Cerebellar cortex (tissue), 1 donor: Measurements from ENCODE around the gene MLLT3.

Experiments
- DNase-seq: peaks from one replicate; pipeline ENCODE4 v3.0.0-alpha.2; 2015; ENCODE audit warnings: low spot score

MLLT3 gene

DNA sequence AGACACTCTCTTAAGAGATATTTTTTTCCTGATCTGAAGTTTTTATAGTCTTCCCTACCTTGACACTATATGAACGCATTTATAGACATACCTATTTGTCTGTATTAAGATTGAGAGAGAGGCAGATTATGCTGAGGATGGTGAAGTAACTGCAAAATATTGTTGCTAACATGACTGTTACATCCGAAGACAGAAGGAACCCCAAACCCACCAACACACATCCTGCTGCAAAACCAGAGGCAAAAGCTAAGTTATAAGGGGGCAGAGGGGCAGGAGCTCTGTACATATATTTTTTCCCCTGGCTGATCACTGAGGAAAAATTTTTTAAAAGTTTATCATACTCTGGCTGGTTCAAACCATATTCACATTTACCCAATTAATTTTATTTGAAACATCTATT is 279.0 kb downstream of the MLLT3 start:
- DNase-seq = no peak

DNA sequence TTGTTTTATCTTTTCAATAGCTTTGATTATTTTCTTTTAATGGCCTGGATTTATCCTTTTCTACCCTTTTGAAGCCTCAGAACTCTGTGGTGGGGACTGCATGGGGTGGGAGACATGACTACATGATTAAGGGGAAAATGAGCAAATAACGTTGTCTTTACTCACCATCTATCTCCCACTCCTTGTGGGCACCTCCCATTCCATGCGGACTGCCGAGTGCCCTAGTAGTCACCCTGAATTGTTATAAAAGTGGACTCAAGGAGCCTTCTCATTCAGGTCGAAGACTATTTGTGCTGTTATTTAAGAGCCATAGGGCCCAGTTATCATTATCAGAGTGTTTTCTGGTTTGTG is 281.8 kb downstream of the MLLT3 start:
- no peak for DNase-seq

DNA sequence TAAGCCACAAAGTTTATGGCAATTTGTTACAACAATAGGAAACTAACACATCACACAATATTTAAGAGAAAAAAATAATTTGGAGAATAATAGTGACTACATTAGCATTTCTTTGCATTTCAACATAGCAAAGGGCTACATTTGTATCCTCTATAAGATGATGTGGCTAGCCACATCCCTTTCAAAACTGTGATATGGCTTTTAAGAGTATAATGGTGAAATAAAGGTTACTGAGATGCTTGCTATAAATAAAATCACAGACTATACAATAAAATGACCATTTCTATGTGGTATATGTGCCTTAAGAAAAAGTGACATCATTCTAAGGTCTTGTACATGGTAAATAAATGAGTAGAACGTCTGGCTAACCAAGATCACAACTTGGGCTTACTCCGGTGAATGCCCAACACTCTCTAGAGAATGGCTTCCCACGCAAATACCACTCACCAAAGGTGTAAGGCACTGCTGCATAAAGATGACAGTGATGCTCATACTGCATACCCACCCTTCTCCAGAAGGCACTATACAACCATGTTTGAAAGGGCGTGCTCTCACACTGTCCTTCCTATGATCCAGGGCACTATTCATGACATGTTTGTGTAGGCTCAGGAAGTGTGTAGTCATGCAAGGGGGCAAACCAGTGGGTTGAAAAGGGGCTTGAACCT is 286.5 kb downstream of the MLLT3 start:
- no peak for DNase-seq

DNA sequence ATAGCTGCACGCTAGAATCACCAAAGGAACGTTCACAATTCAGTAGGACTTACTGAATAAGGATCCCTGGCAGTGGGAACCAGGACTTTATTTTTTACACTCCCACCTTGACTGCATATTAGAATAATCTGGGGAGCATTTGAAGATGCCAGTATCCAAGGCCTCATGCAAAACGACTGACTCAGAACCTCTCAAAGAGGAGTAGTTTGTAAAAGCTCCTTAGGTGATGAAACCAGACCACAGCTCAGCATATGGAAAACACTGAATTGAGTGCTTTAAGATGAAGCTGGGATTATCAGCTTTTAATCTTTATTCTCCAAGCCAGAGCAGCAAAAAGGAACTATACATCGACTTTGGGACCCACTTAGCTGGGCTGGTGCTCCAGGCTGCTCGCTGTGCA is 288.3 kb downstream of the MLLT3 start:
- DNase-seq = no peak

DNA sequence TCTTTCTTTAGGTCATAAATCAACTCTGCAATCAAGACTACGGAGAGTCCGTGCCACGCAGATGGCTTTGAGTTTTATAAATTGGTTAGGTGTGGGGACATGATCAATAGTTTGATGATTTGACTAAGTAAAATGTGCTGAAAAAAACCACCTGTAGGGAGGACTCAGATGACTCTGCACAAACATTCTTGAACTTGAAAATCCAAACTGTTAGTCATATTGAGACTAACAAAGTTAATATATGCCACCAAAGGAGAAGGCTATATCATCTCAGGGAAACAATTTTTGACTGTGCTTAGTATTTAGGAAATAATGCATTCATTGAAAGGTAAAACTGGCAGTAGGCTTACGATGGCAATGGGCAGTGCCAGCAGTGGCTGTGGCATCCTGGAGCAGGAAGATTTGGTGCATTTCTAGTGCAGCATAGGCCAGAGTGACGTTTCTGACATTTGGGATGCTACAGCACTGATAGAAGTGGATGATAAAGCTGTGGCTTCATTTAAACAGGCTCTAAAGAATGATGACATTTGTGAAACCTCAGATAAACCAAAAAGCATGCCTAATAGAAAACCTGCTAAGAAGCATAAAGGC is 291.1 kb downstream of the MLLT3 start:
- no peak for DNase-seq

DNA sequence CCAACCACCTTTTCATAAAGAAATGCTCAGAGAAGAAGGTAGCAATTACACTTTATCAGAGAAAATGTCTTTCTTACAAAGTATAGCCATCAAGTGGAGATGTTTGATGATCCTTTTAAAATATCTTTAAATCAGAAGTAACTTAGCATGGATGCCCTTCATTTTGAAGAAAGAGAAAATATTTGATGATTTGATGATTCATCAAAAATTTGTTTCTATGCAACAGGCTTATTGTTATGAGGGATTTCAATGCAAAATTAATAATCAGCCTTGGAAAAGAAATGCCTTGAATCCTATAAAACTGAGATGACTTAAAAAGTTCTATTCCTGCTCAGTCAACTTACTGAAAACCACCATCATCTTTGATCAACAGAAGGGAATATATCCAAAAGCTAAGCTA is 291.6 kb downstream of the MLLT3 start:
- DNase-seq = no peak

DNA sequence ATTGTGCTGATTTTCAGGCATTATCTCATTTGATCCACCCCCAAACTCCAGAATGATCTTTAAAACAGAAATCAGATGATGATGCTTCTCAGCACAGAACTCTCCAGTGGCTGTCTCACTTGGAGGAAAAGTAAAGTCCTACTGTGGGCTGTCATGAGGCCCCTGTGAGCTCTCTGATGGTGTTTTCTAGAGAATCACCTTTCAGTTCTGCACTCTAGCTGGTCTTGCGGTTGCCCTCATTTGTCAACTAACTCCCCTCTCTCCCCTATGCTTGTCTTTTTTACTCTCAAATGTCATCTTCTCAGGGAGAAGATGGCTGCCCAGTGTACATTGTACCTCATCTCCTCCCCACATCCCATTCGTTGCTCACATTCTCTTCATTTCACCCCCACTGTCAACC is 295.8 kb downstream of the MLLT3 start:
- no peak for DNase-seq

DNA sequence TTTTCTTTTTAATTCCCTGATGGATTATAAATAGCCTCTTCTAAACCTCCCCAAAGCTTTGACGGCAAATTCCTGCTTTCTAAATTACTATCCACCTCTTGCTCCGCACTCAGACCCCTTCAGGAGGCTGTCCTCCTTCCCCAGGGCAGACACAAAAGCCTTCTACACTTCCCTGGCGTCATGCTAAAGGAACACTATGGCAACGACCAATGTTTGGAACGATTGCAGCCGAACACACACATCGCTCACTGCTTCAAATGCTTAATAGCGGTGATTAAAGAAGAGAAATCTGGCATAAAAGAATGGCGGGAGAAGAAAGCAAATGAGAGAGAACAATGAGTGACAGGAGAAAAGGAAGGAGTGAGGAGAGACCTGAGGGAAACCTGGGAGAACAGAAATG is 297.3 kb downstream of the MLLT3 start:
- no peak for DNase-seq

DNA sequence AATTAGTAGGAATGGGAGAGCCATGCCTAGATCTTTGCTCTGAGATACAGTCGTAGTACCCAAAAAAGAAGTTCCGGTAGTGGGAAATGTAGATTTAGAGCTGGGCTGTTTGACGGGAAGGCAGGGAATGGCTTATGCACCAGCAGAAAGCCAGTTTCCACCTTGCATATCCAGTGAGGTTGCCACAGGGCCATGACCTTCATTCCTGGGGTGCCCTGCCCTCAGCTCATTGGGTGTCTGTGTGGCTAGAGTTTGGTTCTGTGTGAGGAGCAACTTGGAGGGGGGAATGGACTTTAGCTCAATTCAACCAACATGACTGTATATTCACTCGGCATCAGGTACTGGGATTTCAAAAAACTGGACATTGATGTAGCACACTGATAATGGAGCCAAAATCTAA is 300.1 kb downstream of the MLLT3 start:
- no peak for DNase-seq

DNA sequence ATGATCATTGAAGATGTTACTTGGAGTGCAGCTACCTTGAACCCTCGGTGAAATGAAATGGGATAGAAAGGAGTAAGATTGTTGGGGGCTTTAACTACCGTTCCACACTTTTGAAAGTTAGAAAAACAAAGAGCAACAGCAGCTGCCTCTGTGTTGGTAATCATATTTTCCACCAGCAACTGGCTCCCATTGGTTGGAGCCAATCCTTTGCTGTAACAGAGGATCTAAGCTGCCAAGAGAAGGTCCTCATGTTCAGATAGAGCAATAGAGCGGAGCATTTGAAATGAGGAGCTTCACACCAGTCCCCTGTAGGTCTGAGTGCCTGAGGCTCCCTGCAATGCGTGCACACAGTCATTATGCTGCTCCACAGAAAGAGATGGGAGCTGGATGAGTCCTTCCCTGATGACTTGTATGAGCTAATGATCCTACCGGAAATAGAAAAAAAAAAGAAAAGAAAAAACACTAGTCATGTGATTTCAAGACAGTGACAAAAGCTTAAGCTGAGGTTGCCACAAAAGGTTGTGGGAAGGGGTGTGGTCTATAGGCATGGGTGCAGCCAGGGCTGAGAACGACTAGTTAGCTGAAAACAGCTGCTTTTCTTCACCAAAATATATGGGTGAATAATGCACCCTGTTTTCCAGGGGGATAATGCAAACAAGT is 300.7 kb downstream of the MLLT3 start:
- DNase-seq = no peak

DNA sequence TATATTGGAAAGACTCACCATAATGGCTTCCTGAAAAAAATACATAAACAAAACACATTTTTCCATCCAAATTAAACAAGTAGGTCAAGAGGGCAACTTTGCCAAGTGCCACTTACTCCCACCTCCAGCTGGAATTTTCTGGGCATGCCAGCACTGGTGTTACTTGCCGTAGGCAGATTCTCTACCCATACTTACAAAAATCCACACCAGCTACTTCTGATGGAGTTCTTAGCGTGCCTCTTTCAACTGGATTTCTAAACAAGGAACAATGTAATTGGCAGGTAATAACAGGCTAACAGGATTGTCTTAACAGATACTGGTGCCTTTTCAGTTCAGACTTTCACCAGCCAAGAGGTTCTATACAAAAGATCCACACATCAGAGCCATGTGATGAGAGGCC is 301.4 kb downstream of the MLLT3 start:
- no peak for DNase-seq

DNA sequence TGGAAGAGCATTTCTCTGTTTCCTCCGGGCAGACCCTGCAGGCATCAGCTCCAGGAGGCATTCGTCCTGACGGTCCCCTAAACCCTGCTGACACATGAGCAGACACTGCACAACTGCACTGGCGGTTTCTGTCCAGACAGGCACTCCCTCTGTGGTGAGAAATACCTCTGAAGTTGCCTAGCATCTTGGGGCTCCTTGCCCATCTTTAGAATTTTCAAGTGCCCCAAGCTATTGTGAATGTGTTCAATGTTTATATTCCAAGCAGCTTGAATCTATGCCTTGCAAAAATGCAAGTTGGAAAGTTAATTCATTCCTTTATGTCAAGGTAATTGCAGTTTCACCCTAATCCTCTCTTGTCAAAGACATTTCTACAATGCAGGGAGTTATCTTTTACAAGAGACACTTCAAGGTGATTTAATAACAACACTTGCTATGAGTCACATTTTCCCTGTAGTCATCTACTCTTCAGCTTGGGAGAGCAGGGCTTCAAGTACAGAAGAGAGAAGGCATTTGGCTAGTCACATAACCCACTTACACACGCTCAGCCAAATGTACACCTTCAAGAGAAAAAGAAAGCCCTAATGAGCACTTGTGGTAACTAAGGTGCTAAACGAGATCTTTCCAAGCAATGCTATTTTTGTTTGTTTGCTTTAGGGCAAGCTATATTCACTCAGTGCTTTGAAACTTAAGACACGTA is 302.5 kb downstream of the MLLT3 start:
- no peak for DNase-seq

DNA sequence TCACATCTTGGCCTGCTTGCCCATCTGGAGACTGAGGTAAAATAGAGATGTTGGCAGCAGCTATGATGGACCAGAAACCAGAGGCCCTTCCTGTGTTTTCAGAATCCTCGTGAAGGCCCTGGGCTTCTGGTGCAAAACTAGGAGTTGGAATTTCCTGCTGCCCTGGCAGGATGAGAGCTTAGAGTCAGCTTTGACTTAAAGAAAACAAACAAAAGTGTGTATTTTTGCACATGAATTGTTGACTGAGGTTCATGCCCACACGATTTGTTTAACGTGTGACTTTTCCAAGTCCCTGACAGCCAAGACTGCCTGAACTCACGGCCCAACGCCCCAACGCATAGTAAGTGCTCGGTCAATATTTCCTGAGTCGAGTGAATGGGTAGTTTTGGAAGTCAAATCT is 303.1 kb downstream of the MLLT3 start:
- DNase-seq = no peak

DNA sequence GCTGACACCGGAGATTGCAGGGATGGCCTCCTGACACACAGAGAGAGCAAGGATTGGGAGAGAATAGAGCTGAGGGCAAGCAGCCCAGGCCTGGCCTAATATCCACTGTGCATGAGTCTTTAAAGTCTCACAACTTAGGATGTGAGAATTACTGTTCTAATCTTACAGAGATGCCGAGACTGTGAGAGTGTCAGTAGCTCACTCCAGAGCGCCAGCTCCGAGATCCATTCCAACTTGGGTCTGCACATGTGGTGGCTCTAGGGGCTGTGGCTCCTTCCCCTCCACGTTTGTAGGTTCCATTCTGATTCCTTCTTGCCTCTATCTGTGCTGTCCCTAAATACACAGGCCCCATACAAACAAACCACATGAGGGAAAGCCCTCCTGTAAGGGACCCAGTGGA is 304.6 kb downstream of the MLLT3 start:
- DNase-seq = no peak

DNA sequence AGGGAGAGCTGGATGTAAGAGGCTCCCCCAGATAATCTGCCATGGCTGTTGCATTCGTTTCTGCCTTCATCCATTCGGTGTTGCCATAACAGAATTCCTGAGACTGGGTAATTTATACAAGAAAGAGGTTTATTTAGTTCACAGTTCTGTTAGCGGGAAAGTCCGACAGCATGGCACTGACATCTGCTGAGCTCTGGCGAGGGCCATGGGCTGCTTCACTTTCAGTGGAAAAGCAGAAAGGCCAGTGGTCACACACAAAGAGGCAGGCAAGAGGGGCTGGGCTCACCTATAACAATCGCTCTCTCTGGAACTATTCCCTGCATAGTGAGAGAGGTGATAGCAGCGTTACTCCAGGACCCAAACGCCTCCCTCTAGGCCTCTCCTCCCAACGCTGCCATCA is 305.9 kb downstream of the MLLT3 start:
- DNase-seq = no peak

DNA sequence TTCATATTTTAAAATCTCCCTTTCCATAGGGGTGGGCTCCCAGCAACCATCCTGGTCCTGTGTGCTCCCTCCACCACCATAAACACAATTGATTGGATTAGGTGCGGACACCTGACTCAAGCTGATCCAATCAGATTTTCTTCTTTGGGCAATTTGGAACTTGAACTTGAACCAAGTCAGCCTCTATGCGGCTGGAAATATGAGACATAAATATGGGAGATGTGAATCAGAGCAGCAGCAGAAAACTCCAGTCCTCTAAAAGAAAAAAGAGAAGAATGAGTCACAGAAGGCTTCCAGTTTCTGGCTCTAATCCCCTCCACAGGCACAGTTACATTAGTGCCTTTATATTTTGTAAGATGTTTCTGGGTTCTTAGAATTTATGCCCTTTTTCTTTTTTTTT is 306.6 kb downstream of the MLLT3 start:
- no peak for DNase-seq

DNA sequence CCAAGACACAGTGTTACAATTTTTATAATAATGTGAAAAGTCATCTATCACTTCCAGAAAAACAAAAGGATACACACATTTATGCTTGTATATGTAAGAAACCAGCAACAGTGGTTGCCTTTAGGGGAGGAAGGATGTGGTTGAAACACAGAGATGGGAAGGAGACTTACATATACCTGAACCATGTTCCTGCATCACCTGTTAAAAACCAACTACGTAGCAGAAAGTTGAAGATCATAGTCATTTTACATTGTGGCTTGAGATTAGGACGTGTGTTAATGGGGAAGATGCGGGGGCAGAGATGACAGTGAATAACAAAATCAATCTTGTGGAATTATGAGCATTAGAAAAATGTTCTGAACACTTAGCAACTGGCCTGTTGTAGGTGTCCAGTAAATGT is 307.3 kb downstream of the MLLT3 start:
- DNase-seq = no peak

DNA sequence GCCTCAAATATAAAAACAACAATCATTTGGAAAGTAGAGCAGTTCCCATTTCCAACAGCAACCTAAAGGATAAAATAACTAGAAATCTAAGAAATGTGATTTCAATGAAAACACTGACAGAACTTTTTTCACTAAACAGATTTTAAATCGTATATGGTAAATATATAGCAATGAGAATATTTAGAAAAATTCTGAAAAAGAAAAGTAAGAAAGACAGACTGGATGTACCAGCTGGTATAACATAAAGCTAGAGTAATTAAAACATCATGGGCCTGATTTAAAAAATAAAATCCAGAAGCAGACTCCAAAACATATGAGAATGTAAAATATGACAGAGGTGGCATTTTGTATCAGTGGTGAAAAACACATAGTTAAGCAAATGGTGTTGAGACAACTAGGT is 308.9 kb downstream of the MLLT3 start:
- no peak for DNase-seq

DNA sequence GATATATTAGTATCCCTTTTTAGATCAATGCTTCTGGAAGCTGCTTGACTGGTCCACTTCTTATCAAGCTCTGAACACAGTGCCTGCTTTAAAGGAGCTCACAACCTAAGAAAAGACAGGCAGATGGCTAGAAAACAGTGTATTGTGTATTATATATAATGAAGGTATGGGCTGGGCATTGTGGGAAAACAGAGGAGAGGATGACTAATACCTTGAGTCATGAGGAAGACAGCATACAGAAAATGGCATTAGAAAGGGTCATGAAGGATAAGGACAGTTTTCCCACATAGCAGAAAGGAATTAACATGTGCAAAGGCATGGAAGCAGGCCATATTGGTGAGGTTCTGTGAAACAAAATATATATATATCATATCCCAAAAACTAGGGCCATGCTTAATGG is 309.6 kb downstream of the MLLT3 start:
- DNase-seq = no peak

DNA sequence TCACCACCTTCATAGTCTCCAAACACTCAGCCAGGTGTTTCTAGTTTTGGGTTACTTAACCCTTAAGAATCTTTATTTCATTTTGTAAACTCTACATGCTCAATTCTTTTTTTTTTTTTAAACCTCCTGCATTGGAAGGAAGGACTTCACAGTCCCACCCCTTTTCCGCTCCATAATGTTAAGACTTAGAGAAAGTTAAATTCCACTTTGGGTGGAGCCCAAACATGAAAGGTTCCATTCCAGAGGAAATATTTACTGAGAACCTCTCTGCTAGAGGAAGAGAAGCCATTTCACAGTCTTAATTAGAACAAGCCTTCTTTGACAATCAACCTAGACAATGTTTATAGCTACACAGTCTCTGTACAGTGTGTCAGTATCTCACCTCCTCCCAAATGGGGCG is 312.3 kb downstream of the MLLT3 start:
- no peak for DNase-seq

DNA sequence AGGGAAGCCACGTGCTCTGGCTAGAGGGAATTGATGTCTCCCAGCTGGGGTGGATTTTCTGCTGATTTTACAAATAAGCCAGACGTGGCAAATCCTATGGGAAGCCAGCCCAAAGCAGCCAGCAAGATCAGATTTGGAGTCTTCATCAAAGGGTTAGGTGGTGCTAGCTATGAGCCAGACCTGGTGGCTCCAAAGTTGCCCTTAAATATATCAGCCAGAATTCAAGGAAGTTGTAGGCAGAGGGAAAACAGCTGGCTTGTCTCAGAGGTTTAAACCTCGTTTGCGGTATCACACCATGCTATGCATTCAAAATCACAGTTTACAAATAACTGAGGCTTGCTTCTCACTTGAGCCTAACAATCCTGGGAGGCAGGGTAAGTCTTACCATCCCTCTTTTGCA is 313.2 kb downstream of the MLLT3 start:
- no peak for DNase-seq

DNA sequence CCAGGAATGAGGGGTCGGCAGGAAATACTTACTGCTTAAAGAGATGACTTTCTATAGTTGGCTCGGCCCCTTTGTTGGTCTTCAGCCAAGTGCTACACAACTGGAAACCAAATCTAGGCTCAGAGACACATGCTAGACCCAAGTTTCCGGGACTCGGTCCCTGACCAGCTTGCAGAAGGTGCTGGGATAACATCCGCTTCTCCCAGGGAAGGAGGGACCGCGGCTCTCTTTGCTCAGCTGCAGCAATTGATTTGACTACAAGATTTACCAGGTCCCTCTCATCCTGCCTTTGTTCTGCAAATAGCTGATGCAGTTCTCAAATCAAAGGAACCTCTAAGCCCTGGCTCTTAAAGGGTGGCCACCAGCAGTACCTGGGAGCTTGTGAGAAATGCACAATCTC is 314.7 kb downstream of the MLLT3 start:
- DNase-seq = no peak

DNA sequence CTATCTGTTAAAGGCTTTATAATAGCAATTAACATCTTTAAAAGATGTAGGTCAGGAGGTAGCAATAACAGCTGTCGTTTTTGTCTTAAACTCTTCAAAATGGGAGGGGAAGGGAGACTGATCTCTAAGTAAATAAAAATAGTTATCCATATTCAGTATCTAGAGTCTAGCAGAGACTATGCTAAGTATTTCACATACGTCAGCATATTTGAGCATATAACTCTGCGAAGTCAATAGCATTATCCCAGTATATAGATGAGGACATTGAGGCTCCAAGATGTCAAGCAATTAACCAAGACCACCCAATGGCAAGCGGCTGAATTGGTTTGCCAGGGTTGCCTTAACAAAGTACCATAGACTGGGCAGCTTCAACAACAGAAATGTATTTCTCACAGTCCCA is 316.8 kb downstream of the MLLT3 start:
- DNase-seq = no peak
